Endothelial cell of umbilical vein (primary cell): ENCODE measurements around the gene GDNF. TPM values are rescaled to one million over a fixed set of nuclear protein-coding genes. Genes with fewer than 3 reads are reported as not detected.

Experiments
- BruUV-seq: library from RNA; stranded (reverse); fragments of 400-500 nt; replicated peaks from 2 replicates; lab custom pipeline; 2021; lab: Mats Ljungman, UMichigan
- CTCF ChIA-PET: fragments of 300-600, 350-600 bp; sonication (Branson Sonifier 250); formaldehyde crosslinking; loops from one replicate; lab custom pipeline; 2021; ENCODE audit warnings: antibody characterized with exemption, inconsistent platforms; lab: Charles Lee
- POLR2A ChIA-PET: fragments of 300-600, 350-600 bp; sonication (Branson Sonifier 250); formaldehyde crosslinking; loops from one replicate; lab custom pipeline; 2021; ENCODE audit warnings: antibody characterized with exemption, inconsistent platforms; lab: Charles Lee
- DNase-seq: peaks from one replicate; pipeline ENCODE4 v3.0.0-alpha.2; 2011; ENCODE audit warnings: low read depth, low spot score
- FAIRE-seq: peaks from 2 replicates; lab custom pipeline; 2011; peaks lifted over from hg19 to GRCh38; lab: Jason Lieb, UNC
- H2AFZ ChIP-seq: 2 replicates; pipeline ENCODE4 v1.6.0; 2012; ENCODE audit warnings: low read depth, low read length, control low read depth, inconsistent platforms
- H3K27ac ChIP-seq: 2 replicates; pipeline ENCODE4 v1.5.1; 2011; ENCODE audit warnings: low read depth, mild to moderate bottlenecking, control low read depth, low read length, moderate library complexity; ENCODE audit not compliant: insufficient read depth
- H3K27me3 ChIP-seq, 2 experiments: 2 replicates each; pipeline versions ENCODE4 v1.6.0 to v1.6.1; 2011; ENCODE audit warnings: low read length in 2 of 2, mixed read lengths in 1 of 2; ENCODE audit not compliant: control insufficient read depth in 2 of 2, insufficient read depth in 2 of 2
- H3K36me3 ChIP-seq, 2 experiments: 2 replicates in 1 of 2; 3 replicates in 1 of 2; pipeline ENCODE4 v1.5.1; 2011; ENCODE audit warnings: low read length in 2 of 2, mild to moderate bottlenecking in 1 of 2, moderate library complexity in 1 of 2; ENCODE audit not compliant: control insufficient read depth in 2 of 2, insufficient read depth in 2 of 2; ENCODE audit errors: extremely low read depth in 1 of 2
- H3K4me1 ChIP-seq: 3 replicates; pipeline ENCODE4 v1.5.1; 2011; ENCODE audit warnings: mild to moderate bottlenecking, low read length; ENCODE audit not compliant: control insufficient read depth, insufficient read depth; ENCODE audit errors: extremely low read depth
- H3K4me2 ChIP-seq: 2 replicates; pipeline ENCODE4 v1.6.1; 2011; ENCODE audit warnings: low read length, control low read depth, mixed read lengths; ENCODE audit not compliant: insufficient read depth
- H3K4me3 ChIP-seq, 3 experiments: fragments of 200-600 bp in 1 of 3; sonication (generic), shearing (Covaris generic) in 1 of 3; replicated peaks in 1 of 3; 2 replicates each; pipeline ENCODE4 v1.5.1; 2011 to 2016; ENCODE audit warnings: control low read depth in 3 of 3, low read length in 3 of 3, mild to moderate bottlenecking in 2 of 3, inconsistent platforms in 1 of 3, low read depth in 1 of 3, moderate library complexity in 1 of 3; ENCODE audit not compliant: insufficient read depth in 1 of 3
- H3K79me2 ChIP-seq: 2 replicates; pipeline ENCODE4 v1.6.0; 2012; ENCODE audit warnings: low read length, inconsistent platforms; ENCODE audit not compliant: control insufficient read depth, insufficient read depth
- H3K9ac ChIP-seq: replicated peaks from 2 replicates; pipeline ENCODE3; 2011; ENCODE audit warnings: low read length, control low read depth; ENCODE audit not compliant: insufficient read depth; ENCODE audit errors: extremely low read depth
- H3K9me1 ChIP-seq: replicated peaks from 3 replicates; pipeline ENCODE4 v1.6.0; 2011; ENCODE audit warnings: mild to moderate bottlenecking, low read length; ENCODE audit not compliant: control insufficient read depth, insufficient read depth; ENCODE audit errors: extremely low read depth
- H3K9me3 ChIP-seq: replicated peaks from 2 replicates; pipeline ENCODE4 v1.5.1; 2012; ENCODE audit warnings: low read length, inconsistent platforms; ENCODE audit not compliant: control insufficient read depth, insufficient read depth
- H4K20me1 ChIP-seq: replicated peaks from 2 replicates; pipeline ENCODE3; 2011; ENCODE audit warnings: mild to moderate bottlenecking, low read length; ENCODE audit not compliant: control insufficient read depth, insufficient read depth; ENCODE audit errors: extremely low read depth
- CTCF ChIP-seq, 2 donors: IDR thresholded peaks; 1 replicate in 1 of 2; 2 replicates in 1 of 2; pipeline ENCODE4 v1.5.1; 2011; ENCODE audit warnings: low read length in 2 of 2, mild to moderate bottlenecking in 2 of 2, moderate library complexity in 2 of 2, control low read depth in 1 of 2, inconsistent platforms in 1 of 2, low read depth in 1 of 2; ENCODE audit not compliant: insufficient read depth in 1 of 2; ENCODE audit errors: extremely low read depth in 1 of 2
- EZH2 ChIP-seq: IDR thresholded peaks from 2 replicates; pipeline ENCODE4 v1.6.1; 2012; ENCODE audit warnings: borderline replicate concordance, low read depth, mild to moderate bottlenecking, moderate library complexity, low read length, inconsistent platforms; ENCODE audit not compliant: severe bottlenecking
- FOS ChIP-seq: IDR thresholded peaks from 2 replicates; pipeline ENCODE4 v1.6.1; 2011; ENCODE audit warnings: mild to moderate bottlenecking, low read length, moderate library complexity, borderline replicate concordance; ENCODE audit not compliant: insufficient read depth
- GATA2 ChIP-seq: IDR thresholded peaks from 2 replicates; pipeline ENCODE4 v1.7.0; 2011; ENCODE audit warnings: low read depth, mild to moderate bottlenecking, moderate library complexity, mixed read lengths, low read length; ENCODE audit not compliant: insufficient read length, insufficient read depth
- JUN ChIP-seq: IDR thresholded peaks from 2 replicates; pipeline ENCODE4 v1.6.1; 2011; ENCODE audit warnings: borderline replicate concordance, low read depth; ENCODE audit not compliant: insufficient read length, insufficient read depth
- MAX ChIP-seq: IDR thresholded peaks from 2 replicates; pipeline ENCODE4 v1.6.1; 2011; ENCODE audit not compliant: insufficient read depth, insufficient read length
- MYC ChIP-seq: IDR thresholded peaks from one replicate; pipeline ENCODE4 v1.6.1; 2011; ENCODE audit warnings: mild to moderate bottlenecking, low read depth, low read length
- POLR2A ChIP-seq: IDR thresholded peaks from 2 replicates; pipeline ENCODE4 v1.6.1; 2012; ENCODE audit warnings: low read depth, mild to moderate bottlenecking, control low read depth, low read length
- POLR2AphosphoS5 ChIP-seq: IDR thresholded peaks from 2 replicates; pipeline ENCODE4 v1.6.1; 2012; ENCODE audit warnings: low read depth, mild to moderate bottlenecking, control low read depth, low read length, moderate library complexity; ENCODE audit not compliant: insufficient read depth
- dilution Hi-C: fragments of 300-500 bp; cut with MboI; formaldehyde crosslinking; loops from one replicate; pipeline ENCODE4 v1.15.0; 2019; ENCODE audit warnings: low sequenced_read_pairs; ENCODE audit not compliant: extremely low pct_ligation_motif_present
- intact Hi-C: fragments of 100-400 bp; cut with micrococcal nuclease; formaldehyde crosslinking; loops from one replicate; pipeline ENCODE4 v1.10.0; 2022
- polyA plus RNA-seq, 4 experiments: library from polyadenylated mRNA; depleted of rRNA in 3 of 4; stranded (reverse) in 3 of 4; unstranded in 1 of 4; fragments of >200 nt; gene quantifications; 2 replicates each; pipeline versions ENCODE4 v1.2.1 to v1.2.3, GENCODE V29; 2011 to 2012; ENCODE audit warnings: missing spikeins in 1 of 4
- total RNA-seq: library from RNA; stranded (reverse); gene quantifications from 2 replicates; pipeline ENCODE4 v1.2.3, GENCODE V29; 2021

Gene GDNF
- total and polyA plus RNA-seq, 2 donors (not counting 3 experiments of a cell fraction or from before 2014, with no cell fraction given): not detected

GRCh38 chr5:37847978-37848425 is 8.2 kb upstream of the GDNF start:
- Histone ChIP-seq H4K20me1 (no peaks in the 10 kb centered on the region), H3K9me3 (no peaks in the 10 kb centered on the region), H3K4me1 (no peaks in the 10 kb centered on the region), H3K9ac (no peak overlapping the region), H3K36me3 (no peaks in the 10 kb centered on the region), H3K27ac (no peak overlapping the region), H3K27me3 (peaks cover 12 to 29% of the 10 kb centered on the region in 2 experiments), H3K9me1 (no peaks in the 10 kb centered on the region), H3K4me3 (no peak overlapping the region), H3K79me2 (no peaks in the 10 kb centered on the region), H3K4me2 (no peak overlapping the region), H2AFZ (peak overlapping the region; percentile 62)
- ChIA-PET CTCF (no interaction called here), POLR2A (no interaction called here)
- FAIRE-seq: peak; percentile 58
- DNase-seq: peak; percentile 76
- TSS peak; percentile 39 for BruUV-seq
- no peak for TF ChIP-seq EZH2
- no peak for TF ChIP-seq FOS
- TF ChIP-seq POLR2A: no peak
- no peak for TF ChIP-seq GATA2
- TF ChIP-seq POLR2AphosphoS5: no peak
- no peak for TF ChIP-seq MYC
- no peak for TF ChIP-seq CTCF (IDR thresholded peaks at IDR 0.05; ENCODE audit: extremely low read depth in 1 of 2, insufficient read depth in 1 of 2, low read depth in 1 of 2, low read length in 2 of 2)
- TF ChIP-seq MAX: no peak
- no peak for TF ChIP-seq JUN
- intact Hi-C loops: no loop called here
- dilution Hi-C loops: no loop called here
